H1 (cell line): Measurements from ENCODE around the gene LDLRAD4. TPM values are rescaled to one million over a fixed set of nuclear protein-coding genes. Genes with fewer than 3 reads are reported as not detected.

Experiments
- CTCF ChIA-PET: fragments of 300-600 bp; sonication (Branson Sonifier 250); formaldehyde crosslinking; loops from one replicate; lab custom pipeline; 2021; ENCODE audit not compliant: partially characterized antibody; lab: Charles Lee
- POLR2A ChIA-PET: fragments of 300-600 bp; sonication (Branson Sonifier 250); formaldehyde crosslinking; loops from one replicate; lab custom pipeline; 2021; ENCODE audit warnings: inconsistent platforms; ENCODE audit not compliant: partially characterized antibody; lab: Charles Lee
- DNase-seq, 2 experiments: peaks; one replicate each; pipeline versions ENCODE4 v3.0.0 to v3.0.0-alpha.2; 2010 to 2022; ENCODE audit warnings: low spot score in 2 of 2, low read depth in 1 of 2, mixed read lengths in 1 of 2
- FAIRE-seq: peaks from 2 replicates; lab custom pipeline; 2011; peaks lifted over from hg19 to GRCh38; lab: Jason Lieb, UNC
- H2AFZ ChIP-seq: 2 replicates; pipeline ENCODE4 v1.8.1; 2012; ENCODE audit warnings: low read length, inconsistent platforms
- H2AK5ac ChIP-seq: 2 replicates; pipeline ENCODE4 v1.6.1; 2013; ENCODE audit warnings: low read depth, low read length
- H2BK120ac ChIP-seq: replicated peaks from 2 replicates; pipeline ENCODE3; 2013; ENCODE audit warnings: low read depth, low read length, inconsistent platforms
- H2BK12ac ChIP-seq: 2 replicates; pipeline ENCODE4 v1.6.1; 2013; ENCODE audit warnings: low read depth, low read length
- H2BK15ac ChIP-seq: 2 replicates; pipeline ENCODE4 v1.6.1; 2013; ENCODE audit warnings: low read length
- H2BK20ac ChIP-seq: 2 replicates; pipeline ENCODE4 v1.6.1; 2013; ENCODE audit warnings: low read length
- H2BK5ac ChIP-seq: 2 replicates; pipeline ENCODE4 v1.6.1; 2013; ENCODE audit warnings: low read depth, low read length
- H3K14ac ChIP-seq: 2 replicates; pipeline ENCODE4 v1.6.1; 2013; ENCODE audit warnings: inconsistent platforms; ENCODE audit not compliant: insufficient read length
- H3K18ac ChIP-seq: 2 replicates; pipeline ENCODE4 v1.6.1; 2013; ENCODE audit warnings: low read length; ENCODE audit errors: extremely low read depth
- H3K23ac ChIP-seq: 2 replicates; pipeline ENCODE4 v1.6.1; 2013; ENCODE audit warnings: inconsistent platforms; ENCODE audit not compliant: insufficient read length
- H3K23me2 ChIP-seq: 2 replicates; pipeline ENCODE4 v1.6.1; 2013; ENCODE audit warnings: low read depth, low read length
- H3K27ac ChIP-seq: 2 replicates; pipeline ENCODE4 v1.6.1; 2011; ENCODE audit warnings: low read depth, low read length, inconsistent platforms
- H3K27me3 ChIP-seq, 4 experiments: replicated peaks in 1 of 4; 1 replicate in 1 of 4; 2 replicates in 3 of 4; pipeline versions ENCODE4 v1.6.1 to v1.8.1; 2011 to 2013; ENCODE audit warnings: low read length in 3 of 4, mild to moderate bottlenecking in 3 of 4, inconsistent platforms in 2 of 4, mixed read lengths in 2 of 4, moderate library complexity in 1 of 4; ENCODE audit not compliant: control insufficient read depth in 3 of 4, insufficient read depth in 3 of 4; ENCODE audit errors: extremely low read depth in 1 of 4
- H3K36me3 ChIP-seq, 4 experiments: 2 replicates each; pipeline versions ENCODE4 v1.6.1 to v1.8.1; 2011 to 2013; ENCODE audit warnings: mild to moderate bottlenecking in 4 of 4, low read length in 3 of 4, moderate library complexity in 2 of 4, control low read depth in 1 of 4, inconsistent platforms in 1 of 4; ENCODE audit not compliant: insufficient read depth in 4 of 4, control insufficient read depth in 2 of 4
- H3K4ac ChIP-seq: replicated peaks from 2 replicates; pipeline ENCODE3; 2013; ENCODE audit warnings: low read length, low read depth, mixed read lengths, inconsistent platforms; ENCODE audit not compliant: insufficient read length
- H3K4me1 ChIP-seq, 4 experiments: replicated peaks in 1 of 4; 1 replicate in 1 of 4; 2 replicates in 3 of 4; pipeline versions ENCODE4 v1.6.1 to v1.8.1; 2011 to 2013; ENCODE audit warnings: low read length in 3 of 4, inconsistent platforms in 2 of 4, mixed read lengths in 1 of 4; ENCODE audit not compliant: insufficient read depth in 4 of 4, control insufficient read depth in 3 of 4
- H3K4me2 ChIP-seq, 2 experiments: 2 replicates each; pipeline versions ENCODE4 v1.6.1 to v1.8.1; 2011 to 2013; ENCODE audit warnings: low read depth in 2 of 2, low read length in 2 of 2, control low read depth in 1 of 2, inconsistent platforms in 1 of 2, mild to moderate bottlenecking in 1 of 2; ENCODE audit not compliant: insufficient read depth in 1 of 2
- H3K4me3 ChIP-seq, 4 experiments: fragments of 200-600, 300-600 bp in 1 of 4; sonication (generic), shearing (Covaris generic), sonication (Bioruptor Twin) in 1 of 4; 2 replicates each; pipeline versions ENCODE4 v1.5.1 to v1.8.1; 2011 to 2016; ENCODE audit warnings: low read length in 4 of 4, low read depth in 3 of 4, control low read depth in 2 of 4, inconsistent platforms in 2 of 4, mild to moderate bottlenecking in 2 of 4, mixed read lengths in 1 of 4, moderate library complexity in 1 of 4; ENCODE audit not compliant: insufficient read depth in 2 of 4; ENCODE audit errors: extremely low read depth in 1 of 4
- H3K56ac ChIP-seq: replicated peaks from 2 replicates; pipeline ENCODE3; 2013; ENCODE audit warnings: low read depth, mild to moderate bottlenecking, mixed read lengths, low read length, inconsistent platforms; ENCODE audit not compliant: insufficient read length
- H3K79me1 ChIP-seq: 2 replicates; pipeline ENCODE4 v1.6.1; 2013; ENCODE audit warnings: low read depth, low read length, control low read depth
- H3K79me2 ChIP-seq, 2 experiments: 2 replicates each; pipeline versions ENCODE4 v1.6.1 to v1.8.1; 2012 to 2013; ENCODE audit warnings: low read length in 2 of 2, mild to moderate bottlenecking in 2 of 2, inconsistent platforms in 1 of 2; ENCODE audit not compliant: insufficient read depth in 2 of 2, control insufficient read depth in 1 of 2
- H3K9ac ChIP-seq, 4 experiments: replicated peaks in 1 of 4; 1 replicate in 1 of 4; 2 replicates in 3 of 4; pipeline versions ENCODE4 v1.6.1 to v1.8.1; 2011 to 2013; ENCODE audit warnings: low read depth in 3 of 4, low read length in 3 of 4, control low read depth in 2 of 4, mild to moderate bottlenecking in 2 of 4, moderate library complexity in 2 of 4, inconsistent platforms in 1 of 4; ENCODE audit errors: extremely low read depth in 1 of 4
- H3K9me3 ChIP-seq, 2 experiments: 2 replicates each; pipeline versions ENCODE4 v1.6.1 to v1.8.1; 2012 to 2013; ENCODE audit warnings: mild to moderate bottlenecking in 2 of 2, moderate library complexity in 2 of 2, control low read depth in 1 of 2, inconsistent platforms in 1 of 2, low read depth in 1 of 2, low read length in 1 of 2, mixed read lengths in 1 of 2; ENCODE audit not compliant: insufficient read depth in 2 of 2
- H4K20me1 ChIP-seq, 2 experiments: replicated peaks in 1 of 2; 2 replicates each; pipeline versions ENCODE3 to v1.8.1; 2011 to 2013; ENCODE audit warnings: inconsistent platforms in 2 of 2, low read length in 2 of 2, mild to moderate bottlenecking in 1 of 2; ENCODE audit not compliant: insufficient read depth in 2 of 2, control insufficient read depth in 1 of 2
- H4K5ac ChIP-seq: 2 replicates; pipeline ENCODE4 v1.6.1; 2013; ENCODE audit warnings: low read length, low read depth, mixed read lengths, inconsistent platforms; ENCODE audit not compliant: insufficient read length
- H4K8ac ChIP-seq: 2 replicates; pipeline ENCODE4 v1.8.0; 2013; ENCODE audit warnings: mild to moderate bottlenecking, moderate library complexity, low read length, inconsistent platforms; ENCODE audit not compliant: insufficient read depth; ENCODE audit errors: extremely low read depth
- H4K91ac ChIP-seq: replicated peaks from 2 replicates; pipeline ENCODE3; 2013; ENCODE audit warnings: low read length, mixed read lengths, inconsistent platforms; ENCODE audit not compliant: insufficient read length
- ATF3 ChIP-seq: IDR thresholded peaks from 2 replicates; pipeline ENCODE4 v1.6.1; 2011; ENCODE audit warnings: low read depth, mild to moderate bottlenecking, low read length; ENCODE audit not compliant: insufficient read depth
- CBX8 ChIP-seq: fragments of 300-800, 300-1000 bp; sonication (generic); IDR thresholded peaks from 2 replicates; pipeline ENCODE4 v1.7.1; 2016; ENCODE audit warnings: low read depth, low read length, borderline replicate concordance
- CEBPB ChIP-seq: IDR thresholded peaks from 2 replicates; pipeline ENCODE4 v1.6.1; 2012; ENCODE audit warnings: low read depth, low read length
- EGR1 ChIP-seq: IDR thresholded peaks from 2 replicates; pipeline ENCODE4 v1.6.1; 2011; ENCODE audit warnings: low read depth, low read length, borderline replicate concordance
- EZH2 ChIP-seq: fragments of 200-600 bp; sonication (generic); IDR thresholded peaks from 2 replicates; pipeline ENCODE4 v1.7.1; 2012; ENCODE audit warnings: low read depth, mild to moderate bottlenecking, moderate library complexity, low read length, inconsistent platforms; ENCODE audit not compliant: severe bottlenecking
- GTF2F1 ChIP-seq: IDR thresholded peaks from 2 replicates; pipeline ENCODE4 v1.6.1; 2012; ENCODE audit warnings: low read depth, low read length, improper control_type of control experiment, borderline replicate concordance
- HDAC2 ChIP-seq, 2 experiments: fragments of 300-600 bp in 1 of 2; sonication (generic) in 1 of 2; IDR thresholded peaks; 2 replicates each; pipeline ENCODE4 v1.6.1; 2011 to 2012; ENCODE audit warnings: low read depth in 2 of 2, low read length in 2 of 2, mild to moderate bottlenecking in 2 of 2, moderate library complexity in 2 of 2, borderline replicate concordance in 1 of 2, inconsistent platforms in 1 of 2
- PHF8 ChIP-seq: fragments of 200-600 bp; sonication (generic); conservative IDR thresholded peaks from 2 replicates; pipeline ENCODE4 v1.7.1; 2012; ENCODE audit warnings: low read depth, mild to moderate bottlenecking, inconsistent platforms, low read length, moderate library complexity
- POLR2AphosphoS5 ChIP-seq: IDR thresholded peaks from 2 replicates; pipeline ENCODE4 v1.6.1; 2011; ENCODE audit warnings: low read depth, low read length
- RNF2 ChIP-seq: fragments of 200-900, 300-1000 bp; sonication (generic); IDR thresholded peaks from 2 replicates; pipeline ENCODE4 v1.7.1; 2016; ENCODE audit warnings: borderline replicate concordance, low read depth, mild to moderate bottlenecking, antibody characterized with exemption, low read length; ENCODE audit not compliant: poor library complexity, severe bottlenecking; ENCODE audit errors: missing control alignments
- SIRT6 ChIP-seq: IDR thresholded peaks from one replicate; pipeline ENCODE4 v1.7.1; 2012; ENCODE audit warnings: low read length, inconsistent platforms
- TAF7 ChIP-seq: optimal IDR thresholded peaks from 2 replicates; pipeline ENCODE3; 2011; ENCODE audit warnings: low read depth, mild to moderate bottlenecking, inconsistent platforms, low read length, moderate library complexity, borderline replicate concordance
- TCF12 ChIP-seq: IDR thresholded peaks from 2 replicates; pipeline ENCODE4 v1.6.1; 2011; ENCODE audit warnings: low read depth, mild to moderate bottlenecking, low read length
- WGBS, 2 experiments: shearing (Covaris generic) in 1 of 2; methylation state at CpG; one replicate each; pipeline versions ENCODE4 v1.1.6 to v1.1.7; 2013 to 2015; ENCODE audit warnings: low lambda C conversion rate in 2 of 2, mixed read lengths in 2 of 2, inconsistent platforms in 1 of 2, low coverage in 1 of 2, missing lambda C conversion rate in 1 of 2; ENCODE audit not compliant: insufficient replicate concordance in 2 of 2, insufficient coverage in 1 of 2, insufficient read length in 1 of 2; ENCODE audit errors: extremely low coverage in 1 of 2, missing lambda C conversion rate in 1 of 2; 5-methylcytosine and 5-hydroxymethylcytosine counted together
- polyA plus RNA-seq, 7 experiments: library from polyadenylated mRNA; depleted of rRNA in 3 of 7; stranded (reverse) in 5 of 7; unstranded in 2 of 7; fragments of >200 nt in 5 of 7; fragments of 200-250 nt in 2 of 7; gene quantifications; 1 replicate in 5 of 7; 2 replicates in 1 of 7; 4 replicates in 1 of 7; pipeline versions ENCODE4 v1.2.1 to v1.2.3, GENCODE V29; 2011 to 2013; ENCODE audit warnings: missing spikeins in 2 of 7, mixed read lengths in 2 of 7
- total RNA-seq: library from RNA; stranded (reverse); fragmentation: NEBNext Ultra II Directional; extraction: Animal tissue kit (Norgen Biotek cat#: 25700); gene quantifications from 2 replicates; pipeline ENCODE4 v1.2.1, GENCODE V29; 2021

The LDLRAD4 gene
- total and polyA plus RNA-seq, 2 of the 8 experiments (the other 6 are each of a cell fraction or from before 2014, with no cell fraction given): 0.77 to 1.4 TPM

GRCh38 chr18:13433685-13434084 lies 215.1 kb downstream of the LDLRAD4 start:
- Histone ChIP-seq H3K23me2 (no peaks in the 10 kb centered on the region), H3K27ac (no peak overlapping the region), H3K4me2 (no peak overlapping the region), H3K18ac (no peak overlapping the region), H3K9me3 (no peaks in the 10 kb centered on the region), H3K14ac (no peak overlapping the region), H2BK20ac (no peak overlapping the region), H3K4me3 (no peak overlapping the region), H2BK5ac (no peak overlapping the region), H3K4ac (no peak overlapping the region), H4K5ac (no peak overlapping the region), H3K27me3 (no peaks in the 10 kb centered on the region; a peak in 1 of 7 replicates), H3K23ac (no peak overlapping the region), H3K79me1 (no peaks in the 10 kb centered on the region), H2BK15ac (no peak overlapping the region), H3K36me3 (no peaks in the 10 kb centered on the region; a peak in 1 of 8 replicates), H2BK120ac (no peak overlapping the region), H4K8ac (no peak overlapping the region), H3K79me2 (no peaks in the 10 kb centered on the region), H2BK12ac (no peak overlapping the region), H4K91ac (no peak overlapping the region), H3K56ac (no peak overlapping the region), H3K4me1 (peaks cover 0 to 9% (median 0%) of the 10 kb centered on the region in 4 experiments; a peak in 1 of 7 replicates), H2AFZ (no peak overlapping the region), H3K9ac (no peak overlapping the region), H4K20me1 (no peaks in the 10 kb centered on the region), H2AK5ac (no peak overlapping the region)
- no peak for DNase-seq
- ChIA-PET POLR2A (no interaction called here), CTCF (interaction anchor here (0.7 to 1.9 kb wide), 3 partner anchors 8 to 208 kb away, joined by 4 to 6 read pairs (median 4); no protein-coding TSS in a partner anchor)
- FAIRE-seq: no peak
- 94% methylated on average over 5 of the region's 5 CpGs; no CpG with 5 or more reads in 1 of the 2 experiments for whole genome bisulfite sequencing, 2 experiments
- TF ChIP-seq SIRT6 (no peak), TCF12 (no peak), CEBPB (no peak), EZH2 (no peak), HDAC2 (IDR thresholded peaks at IDR 0.05; ENCODE audit: borderline replicate concordance in 1 of 2, low read depth in 2 of 2, low read length in 2 of 2) (no peak), RNF2 (no peak), GTF2F1 (no peak), PHF8 (no peak), EGR1 (no peak), TAF7 (no peak), ATF3 (no peak), CBX8 (no peak), POLR2AphosphoS5 (no peak)
